GM12878 (cell line): ENCODE data around the gene CLTCL1. TPM values are rescaled to one million over a fixed set of nuclear protein-coding genes. Genes with fewer than 3 reads are reported as not detected.

Experiments used
- ATAC-seq: fragments of 200-7000 bp; cut with Tn5 transposase; 3 replicates; pipeline ENCODE4 v1.9.1; 2020; ENCODE audit warnings: mild to moderate bottlenecking, moderate library complexity
- BruUV-seq: library from RNA; stranded (reverse); fragments of 400-500 nt; replicated peaks from 2 replicates; lab custom pipeline; 2021; lab: Mats Ljungman, UMichigan
- CTCF ChIA-PET: fragments of 300-600 bp; sonication (Branson Sonifier 250); formaldehyde crosslinking; extraction: SDS; loops from one replicate; lab custom pipeline; 2021; ENCODE audit warnings: inconsistent platforms; lab: Yijun Ruan, JAX
- POLR2A ChIA-PET: fragments of 350-600 bp; formaldehyde crosslinking; extraction: SDS; loops from one replicate; lab custom pipeline; 2021; ENCODE audit warnings: inconsistent platforms; lab: Charles Lee
- RAD21 ChIA-PET: fragments of 300-600 bp; sonication (Branson Sonifier 250); formaldehyde crosslinking; loops from one replicate; lab custom pipeline; 2023; ENCODE audit warnings: antibody characterized with exemption; ENCODE audit not compliant: unreplicated experiment; lab: Charles Lee
- SMC1A ChIA-PET: fragments of 300-600 bp; sonication (Branson Sonifier 250); formaldehyde crosslinking; loops from one replicate; lab custom pipeline; 2023; ENCODE audit not compliant: unreplicated experiment, uncharacterized antibody; lab: Charles Lee
- DNase-seq: peaks from one replicate; pipeline ENCODE4 v3.0.0-alpha.2; 2011; ENCODE audit warnings: low read depth, low spot score
- FAIRE-seq: peaks from 3 replicates; lab custom pipeline; 2011; peaks lifted over from hg19 to GRCh38; lab: Jason Lieb, UNC
- H2AFZ ChIP-seq: 2 replicates; pipeline ENCODE4 v1.6.0; 2011; ENCODE audit warnings: low read depth, low read length, control low read depth; ENCODE audit not compliant: control insufficient read depth
- H3K27ac ChIP-seq: 2 replicates; pipeline ENCODE4 v1.5.1; 2011; ENCODE audit warnings: control low read depth; ENCODE audit not compliant: control insufficient read depth, insufficient read depth
- H3K27me3 ChIP-seq, 2 experiments: replicated peaks in 1 of 2; 2 replicates each; pipeline versions ENCODE4 v1.6.0 to v1.6.1; 2011; ENCODE audit warnings: low read length in 1 of 2; ENCODE audit not compliant: control insufficient read depth in 2 of 2, insufficient read depth in 2 of 2
- H3K36me3 ChIP-seq, 2 experiments: 2 replicates each; pipeline ENCODE4 v1.5.1; 2011; ENCODE audit warnings: low read length in 1 of 2; ENCODE audit not compliant: control insufficient read depth in 2 of 2, insufficient read depth in 2 of 2
- H3K4me1 ChIP-seq: 2 replicates; pipeline ENCODE4 v1.6.1; 2011; ENCODE audit warnings: mild to moderate bottlenecking, low read length, moderate library complexity, mixed read lengths; ENCODE audit not compliant: control insufficient read depth, insufficient read depth
- H3K4me2 ChIP-seq: 2 replicates; pipeline ENCODE4 v1.6.0; 2011; ENCODE audit warnings: control low read depth; ENCODE audit not compliant: control insufficient read depth, insufficient read depth
- H3K4me3 ChIP-seq: fragments of 200-600 bp; sonication (generic); 2 replicates; pipeline ENCODE4 v1.5.1; 2016
- H3K79me2 ChIP-seq: 2 replicates; pipeline ENCODE4 v1.6.0; 2011; ENCODE audit warnings: low read length; ENCODE audit not compliant: control insufficient read depth, insufficient read depth
- H3K9ac ChIP-seq: 2 replicates; pipeline ENCODE4 v1.8.0; 2011; ENCODE audit warnings: low read length, control low read depth, mixed read lengths; ENCODE audit not compliant: control insufficient read depth, insufficient read depth
- H3K9me3 ChIP-seq: replicated peaks from 3 replicates; pipeline ENCODE4 v1.5.1; 2011; ENCODE audit warnings: mild to moderate bottlenecking, low read length; ENCODE audit not compliant: control insufficient read depth, insufficient read depth
- H4K20me1 ChIP-seq: 2 replicates; pipeline ENCODE4 v1.6.0; 2011; ENCODE audit not compliant: control insufficient read depth, insufficient read depth
- BCL11A ChIP-seq: IDR thresholded peaks from 2 replicates; pipeline ENCODE4 v1.6.1; 2011; ENCODE audit warnings: low read depth, low read length
- CREB1 ChIP-seq: IDR thresholded peaks from 2 replicates; pipeline ENCODE4 v1.6.1; 2012; ENCODE audit warnings: low read depth, mild to moderate bottlenecking, inconsistent platforms
- MTA2 ChIP-seq: fragments of 450-650 bp; IDR thresholded peaks from 2 replicates; pipeline ENCODE4 v1.6.1; 2016; ENCODE audit warnings: low read depth, mild to moderate bottlenecking, moderate library complexity
- SMAD5 ChIP-seq: IDR thresholded peaks from 2 replicates; pipeline ENCODE4 v1.6.1; 2016; ENCODE audit warnings: antibody characterized with exemption, low read depth
- SUZ12 ChIP-seq: fragments of 200-600 bp; sonication (generic); IDR thresholded peaks from one replicate; pipeline ENCODE4 v1.6.1; 2018; ENCODE audit warnings: antibody characterized with exemption, mild to moderate bottlenecking; ENCODE audit not compliant: unreplicated experiment
- TARDBP ChIP-seq: IDR thresholded peaks from 2 replicates; pipeline ENCODE4 v1.6.1; 2016; ENCODE audit warnings: borderline replicate concordance
- ZNF274 ChIP-seq: IDR thresholded peaks from one replicate; pipeline ENCODE4 v1.8.0; 2011; ENCODE audit not compliant: insufficient read length, insufficient read depth
- ZZZ3 ChIP-seq: IDR thresholded peaks from 2 replicates; pipeline ENCODE4 v1.6.1; 2011; ENCODE audit warnings: low read depth; ENCODE audit not compliant: control insufficient read depth, insufficient read length
- WGBS: methylation state at CpG from one replicate; pipeline ENCODE4 v1.1.6; 2016; ENCODE audit warnings: low lambda C conversion rate; ENCODE audit not compliant: insufficient replicate concordance, insufficient coverage; ENCODE audit errors: missing lambda C conversion rate; 5-methylcytosine and 5-hydroxymethylcytosine counted together
- in situ Hi-C: fragments of 300-500 bp; cut with MboI; formaldehyde crosslinking; loops from 9 replicates; pipeline ENCODE4 v1.14.3; 2018; ENCODE audit warnings: mixed read lengths
- intact Hi-C: fragments of 100-400 bp; cut with micrococcal nuclease; formaldehyde crosslinking; loops from one replicate; pipeline ENCODE4 v1.14.2; 2022; ENCODE audit not compliant: unreplicated experiment
- polyA plus RNA-seq, 11 experiments: library from polyadenylated mRNA; depleted of rRNA in 4 of 11; unstranded in 6 of 11; stranded (reverse) in 5 of 11; fragments of >200 nt; fragmentation: Nextera tagmentation in 4 of 11; fragmentation: Illumina TruSeq in 1 of 11; extraction: Ambion mirVana in 4 of 11; extraction: Trizol in 1 of 11; gene quantifications; 1 replicate in 1 of 11; 2 replicates in 10 of 11; pipeline versions ENCODE4 v1.2.1 to v1.2.3, GENCODE V29; 2011 to 2016; ENCODE audit warnings: inconsistent platforms in 2 of 11, missing spikeins in 2 of 11, low read depth in 1 of 11
- total RNA-seq, 4 experiments: library from RNA; depleted of rRNA in 3 of 4; stranded (reverse); fragments of >200 nt in 3 of 4; fragmentation: Illumina TruSeq in 1 of 4; extraction: Trizol in 1 of 4; gene quantifications; 2 replicates each; pipeline versions ENCODE4 v1.2.1 to v1.2.3, GENCODE V29; 2013 to 2021
- TF ChIP-seq, protein P1 (sequence below), 3 experiments: IDR thresholded peaks in 2 of 3; conservative IDR thresholded peaks in 1 of 3; 2 replicates each; pipeline ENCODE4 v1.5.1; 2011; ENCODE audit warnings: low read depth in 3 of 3, low read length in 3 of 3, mild to moderate bottlenecking in 3 of 3, control low read depth in 2 of 3, moderate library complexity in 2 of 3, inconsistent platforms in 1 of 3, mixed read lengths in 1 of 3; ENCODE audit not compliant: control insufficient read depth in 2 of 3, insufficient read depth in 1 of 3; ENCODE audit errors: extremely low read depth in 1 of 3
- TF ChIP-seq, protein P2 (sequence below): fragments of 450-650 bp; IDR thresholded peaks from 2 replicates; pipeline ENCODE4 v1.6.1; 2014; ENCODE audit warnings: mild to moderate bottlenecking
- TF ChIP-seq, protein P3 (sequence below): IDR thresholded peaks from 2 replicates; pipeline ENCODE4 v1.6.1; 2012; ENCODE audit warnings: low read depth, low read length, improper control_type of control experiment

CLTCL1 gene
- total and polyA plus RNA-seq, 10 of the 15 experiments (the other 5 are each of a cell fraction or from before 2014, with no cell fraction given) = under 0.01 to 0.35 (median 0.12) TPM; not detected in 2

DNA sequence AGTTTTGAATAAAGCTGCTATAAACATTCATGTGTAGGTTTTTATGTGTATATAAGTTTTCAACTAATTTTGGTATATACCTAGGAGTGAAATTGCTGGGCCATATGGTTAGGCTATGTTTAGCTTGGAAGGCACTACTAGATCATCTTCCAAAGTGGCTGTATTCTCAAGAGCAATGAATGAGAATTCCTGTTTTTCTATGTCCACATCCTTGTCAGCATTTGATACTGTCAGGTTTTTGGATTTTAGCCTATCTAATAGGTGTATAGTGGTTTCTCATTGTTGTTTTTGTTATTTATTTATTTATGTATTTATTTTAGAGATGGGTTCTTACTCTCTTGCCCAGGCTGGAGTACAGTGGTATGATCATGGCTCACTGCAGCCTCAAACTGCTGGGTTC is 26.3 kb upstream of the CLTCL1 start:
- RAD21 ChIA-PET = no interaction called here
- H3K4me3 ChIP-seq = no peak overlapping the region
- H3K4me2 ChIP-seq = no peak overlapping the region
- peaks cover 3% of the 10 kb centered on the region; the same call in 1 of the 3 replicates for H3K9me3 ChIP-seq
- ATAC-seq (no peak), DNase-seq (no peak), FAIRE-seq (no peak)
- H2AFZ ChIP-seq = no peak overlapping the region
- no peaks in the 10 kb centered on the region for H3K79me2 ChIP-seq
- H3K36me3 ChIP-seq = no peaks in the 10 kb centered on the region
- TF ChIP-seq, protein P1, sequence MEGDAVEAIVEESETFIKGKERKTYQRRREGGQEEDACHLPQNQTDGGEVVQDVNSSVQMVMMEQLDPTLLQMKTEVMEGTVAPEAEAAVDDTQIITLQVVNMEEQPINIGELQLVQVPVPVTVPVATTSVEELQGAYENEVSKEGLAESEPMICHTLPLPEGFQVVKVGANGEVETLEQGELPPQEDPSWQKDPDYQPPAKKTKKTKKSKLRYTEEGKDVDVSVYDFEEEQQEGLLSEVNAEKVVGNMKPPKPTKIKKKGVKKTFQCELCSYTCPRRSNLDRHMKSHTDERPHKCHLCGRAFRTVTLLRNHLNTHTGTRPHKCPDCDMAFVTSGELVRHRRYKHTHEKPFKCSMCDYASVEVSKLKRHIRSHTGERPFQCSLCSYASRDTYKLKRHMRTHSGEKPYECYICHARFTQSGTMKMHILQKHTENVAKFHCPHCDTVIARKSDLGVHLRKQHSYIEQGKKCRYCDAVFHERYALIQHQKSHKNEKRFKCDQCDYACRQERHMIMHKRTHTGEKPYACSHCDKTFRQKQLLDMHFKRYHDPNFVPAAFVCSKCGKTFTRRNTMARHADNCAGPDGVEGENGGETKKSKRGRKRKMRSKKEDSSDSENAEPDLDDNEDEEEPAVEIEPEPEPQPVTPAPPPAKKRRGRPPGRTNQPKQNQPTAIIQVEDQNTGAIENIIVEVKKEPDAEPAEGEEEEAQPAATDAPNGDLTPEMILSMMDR (IDR thresholded peaks at IDR 0.05 in 2 of 3, conservative IDR thresholded peaks at IDR 0.05 in 1 of 3; ENCODE audit: control insufficient read depth in 2 of 3, extremely low read depth in 1 of 3, insufficient read depth in 1 of 3, low read depth in 3 of 3, low read length in 3 of 3) = no peak
- no peak for TF ChIP-seq BCL11A
- TF ChIP-seq TARDBP = no peak
- no peak for TF ChIP-seq SMAD5
- TF ChIP-seq ZNF274 = no peak
- H4K20me1 ChIP-seq = no peaks in the 10 kb centered on the region
- SMC1A ChIA-PET = no interaction called here
- no peak overlapping the region for H3K27ac ChIP-seq
- H3K4me1 ChIP-seq = no peaks in the 10 kb centered on the region
- intact Hi-C loops (no loop called here), in situ Hi-C loops (no loop called here)
- CTCF ChIA-PET = no interaction called here
- H3K9ac ChIP-seq = no peak overlapping the region
- POLR2A ChIA-PET = interaction anchor here (0.6 kb wide), 2 partner anchors 90 to 175 kb away, joined by 4 read pairs; no protein-coding TSS in a partner anchor
- no peaks in the 10 kb centered on the region for H3K27me3 ChIP-seq
- BruUV-seq = no TSS peak

DNA sequence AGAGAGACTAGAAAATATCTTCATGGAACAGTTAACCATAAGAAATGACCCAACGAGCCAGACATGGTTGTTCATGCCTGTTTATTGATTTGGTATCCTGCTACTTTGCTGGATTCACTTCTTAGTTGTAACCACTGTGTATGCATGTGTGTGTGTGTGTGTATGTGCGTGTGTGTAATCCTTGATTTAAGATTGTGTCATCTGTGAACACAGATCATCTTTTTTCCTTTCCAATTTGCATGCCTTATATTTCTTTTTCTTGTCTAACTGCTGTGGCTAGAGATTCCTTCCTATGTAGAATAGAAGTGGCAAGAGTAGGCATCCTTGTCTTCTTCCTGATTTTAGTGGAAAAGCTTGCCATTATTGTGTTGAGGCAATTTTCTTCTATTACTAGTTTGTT is 16.4 kb upstream of the CLTCL1 start:
- no peaks in the 10 kb centered on the region for H3K9me3 ChIP-seq
- no peak overlapping the region for H3K4me2 ChIP-seq
- BruUV-seq = no TSS peak
- no peaks in the 10 kb centered on the region for H3K79me2 ChIP-seq
- H3K36me3 ChIP-seq = no peaks in the 10 kb centered on the region
- intact Hi-C loops (no loop called here), in situ Hi-C loops (no loop called here)
- H2AFZ ChIP-seq = no peak overlapping the region
- DNase-seq (no peak), ATAC-seq (no peak), FAIRE-seq (no peak)
- no peak overlapping the region for H3K27ac ChIP-seq
- WGBS = 50% methylated on average over 2 of the region's 2 CpGs
- POLR2A ChIA-PET = no interaction called here
- no peak overlapping the region for H3K4me3 ChIP-seq
- H3K27me3 ChIP-seq = no peaks in the 10 kb centered on the region
- RAD21 ChIA-PET = no interaction called here
- no peaks in the 10 kb centered on the region for H3K4me1 ChIP-seq
- SMC1A ChIA-PET = no interaction called here
- no peaks in the 10 kb centered on the region for H4K20me1 ChIP-seq
- no peak overlapping the region for H3K9ac ChIP-seq
- CTCF ChIA-PET = no interaction called here
- TF ChIP-seq MTA2 (no peak), ZZZ3 (no peak), CREB1 (no peak), SUZ12 (no peak)
- TF ChIP-seq, protein P2, sequence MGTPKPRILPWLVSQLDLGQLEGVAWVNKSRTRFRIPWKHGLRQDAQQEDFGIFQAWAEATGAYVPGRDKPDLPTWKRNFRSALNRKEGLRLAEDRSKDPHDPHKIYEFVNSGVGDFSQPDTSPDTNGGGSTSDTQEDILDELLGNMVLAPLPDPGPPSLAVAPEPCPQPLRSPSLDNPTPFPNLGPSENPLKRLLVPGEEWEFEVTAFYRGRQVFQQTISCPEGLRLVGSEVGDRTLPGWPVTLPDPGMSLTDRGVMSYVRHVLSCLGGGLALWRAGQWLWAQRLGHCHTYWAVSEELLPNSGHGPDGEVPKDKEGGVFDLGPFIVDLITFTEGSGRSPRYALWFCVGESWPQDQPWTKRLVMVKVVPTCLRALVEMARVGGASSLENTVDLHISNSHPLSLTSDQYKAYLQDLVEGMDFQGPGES = no peak
- TF ChIP-seq, protein P3, sequence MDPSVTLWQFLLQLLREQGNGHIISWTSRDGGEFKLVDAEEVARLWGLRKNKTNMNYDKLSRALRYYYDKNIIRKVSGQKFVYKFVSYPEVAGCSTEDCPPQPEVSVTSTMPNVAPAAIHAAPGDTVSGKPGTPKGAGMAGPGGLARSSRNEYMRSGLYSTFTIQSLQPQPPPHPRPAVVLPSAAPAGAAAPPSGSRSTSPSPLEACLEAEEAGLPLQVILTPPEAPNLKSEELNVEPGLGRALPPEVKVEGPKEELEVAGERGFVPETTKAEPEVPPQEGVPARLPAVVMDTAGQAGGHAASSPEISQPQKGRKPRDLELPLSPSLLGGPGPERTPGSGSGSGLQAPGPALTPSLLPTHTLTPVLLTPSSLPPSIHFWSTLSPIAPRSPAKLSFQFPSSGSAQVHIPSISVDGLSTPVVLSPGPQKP = no peak
